ENCODE measurements around the gene MAP7. TPM values are rescaled to one million over a fixed set of nuclear protein-coding genes. Genes with fewer than 3 reads are reported as not detected.

MAP7 gene
- total RNA-seq, 4 donors from 2014 or later, result 18.3 to 33.0 (median 28.2) TPM

DNA sequence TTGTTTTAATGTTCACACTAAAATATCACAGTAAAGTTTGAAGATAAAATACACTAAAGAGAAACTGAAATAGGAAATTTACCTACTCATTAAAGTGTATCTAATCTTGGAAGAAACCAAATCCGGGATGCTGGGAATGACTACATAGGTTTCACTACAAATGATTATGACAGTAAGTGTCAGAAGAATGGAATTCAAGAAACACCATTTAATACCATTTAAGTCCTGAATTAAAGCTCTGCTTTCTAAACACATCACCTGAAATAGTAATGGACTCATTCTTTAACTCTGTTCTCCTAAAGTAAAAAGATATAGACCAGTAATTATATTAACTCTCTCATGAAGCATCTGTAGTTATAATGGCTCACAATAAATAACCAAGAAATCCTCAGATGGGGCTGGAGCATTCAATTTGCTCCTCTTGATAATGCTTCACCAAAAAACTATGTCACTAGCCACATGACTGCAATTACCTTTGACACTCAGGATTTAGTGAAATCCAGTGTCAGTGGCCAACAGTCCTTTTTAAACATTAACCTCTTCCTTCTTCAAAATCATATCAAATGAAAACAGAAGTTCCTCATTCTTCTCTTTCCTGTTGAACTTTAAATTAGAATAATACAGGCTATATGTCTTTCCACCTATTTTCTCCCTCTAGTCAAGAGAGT lies 41.4 kb downstream of the MAP7 start:
- Histone ChIP-seq H3K9me3 (no peaks in the 10 kb centered on the region), H3K27me3 (no peaks in the 10 kb centered on the region), H3K27ac (no peak overlapping the region), H3K36me3 (no peaks in the 10 kb centered on the region), H3K4me3 (no peak overlapping the region), H3K4me1 (peaks cover 0 to 31% (median 5%) of the 10 kb centered on the region in 3 donors)
- 47 to 86% methylated on average over 1 of the region's 1 CpG for WGBS, 2 donors
- no peak for TF ChIP-seq POLR2A (IDR thresholded peaks at IDR 0.05)
- TF ChIP-seq, protein P1, sequence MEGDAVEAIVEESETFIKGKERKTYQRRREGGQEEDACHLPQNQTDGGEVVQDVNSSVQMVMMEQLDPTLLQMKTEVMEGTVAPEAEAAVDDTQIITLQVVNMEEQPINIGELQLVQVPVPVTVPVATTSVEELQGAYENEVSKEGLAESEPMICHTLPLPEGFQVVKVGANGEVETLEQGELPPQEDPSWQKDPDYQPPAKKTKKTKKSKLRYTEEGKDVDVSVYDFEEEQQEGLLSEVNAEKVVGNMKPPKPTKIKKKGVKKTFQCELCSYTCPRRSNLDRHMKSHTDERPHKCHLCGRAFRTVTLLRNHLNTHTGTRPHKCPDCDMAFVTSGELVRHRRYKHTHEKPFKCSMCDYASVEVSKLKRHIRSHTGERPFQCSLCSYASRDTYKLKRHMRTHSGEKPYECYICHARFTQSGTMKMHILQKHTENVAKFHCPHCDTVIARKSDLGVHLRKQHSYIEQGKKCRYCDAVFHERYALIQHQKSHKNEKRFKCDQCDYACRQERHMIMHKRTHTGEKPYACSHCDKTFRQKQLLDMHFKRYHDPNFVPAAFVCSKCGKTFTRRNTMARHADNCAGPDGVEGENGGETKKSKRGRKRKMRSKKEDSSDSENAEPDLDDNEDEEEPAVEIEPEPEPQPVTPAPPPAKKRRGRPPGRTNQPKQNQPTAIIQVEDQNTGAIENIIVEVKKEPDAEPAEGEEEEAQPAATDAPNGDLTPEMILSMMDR (IDR thresholded peaks at IDR 0.05), result no peak
- no peak for DNase-seq
- intact Hi-C loops (cut with DNase I), result no loop called here

DNA sequence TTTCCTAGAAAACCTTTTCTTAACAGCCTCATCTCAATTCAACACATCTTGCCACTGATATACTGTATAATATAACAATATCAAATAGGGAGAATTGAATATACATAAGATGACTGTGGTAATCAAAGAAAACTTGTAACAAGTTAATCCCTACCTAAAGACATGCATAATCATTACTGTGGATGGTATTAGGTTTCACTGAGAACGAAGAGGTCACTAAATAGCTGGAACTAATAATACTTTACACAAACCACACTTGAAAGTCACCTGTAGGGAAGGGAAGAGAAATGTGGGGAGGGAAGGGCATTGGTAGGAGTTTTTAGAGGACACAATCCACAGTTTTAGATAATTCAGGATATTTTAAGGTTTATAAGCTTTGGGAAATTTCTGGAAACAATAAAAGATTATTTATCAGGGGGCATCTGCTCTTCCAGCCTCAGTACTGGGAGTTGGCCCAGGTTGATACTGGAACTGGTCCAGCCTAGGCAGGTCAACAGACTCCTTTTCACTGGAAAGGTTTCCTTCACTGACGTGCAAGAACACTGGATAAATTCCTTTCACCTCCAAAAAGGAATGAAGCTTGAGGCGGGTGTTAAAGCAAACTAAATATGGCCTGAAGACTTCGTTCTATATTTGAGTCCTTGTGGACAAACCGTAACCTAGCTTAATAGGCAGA lies 44.0 kb downstream of the MAP7 start:
- H3K9me3 ChIP-seq, result no peaks in the 10 kb centered on the region
- intact Hi-C loops (cut with DNase I), result no loop called here
- no peaks in the 10 kb centered on the region for H3K27me3 ChIP-seq
- H3K4me1 ChIP-seq, result peaks cover 0 to 22% (median 0%) of the 10 kb centered on the region in 3 donors
- H3K36me3 ChIP-seq, result no peaks in the 10 kb centered on the region
- TF ChIP-seq, protein P1 (IDR thresholded peaks at IDR 0.05), result no peak
- TF ChIP-seq POLR2A (IDR thresholded peaks at IDR 0.05), result no peak
- DNase-seq, result no peak
- no peak overlapping the region for H3K4me3 ChIP-seq
- H3K27ac ChIP-seq, result no peak overlapping the region
- 66 to 72% methylated on average over 5 of the region's 5 CpGs for WGBS, 2 donors

DNA sequence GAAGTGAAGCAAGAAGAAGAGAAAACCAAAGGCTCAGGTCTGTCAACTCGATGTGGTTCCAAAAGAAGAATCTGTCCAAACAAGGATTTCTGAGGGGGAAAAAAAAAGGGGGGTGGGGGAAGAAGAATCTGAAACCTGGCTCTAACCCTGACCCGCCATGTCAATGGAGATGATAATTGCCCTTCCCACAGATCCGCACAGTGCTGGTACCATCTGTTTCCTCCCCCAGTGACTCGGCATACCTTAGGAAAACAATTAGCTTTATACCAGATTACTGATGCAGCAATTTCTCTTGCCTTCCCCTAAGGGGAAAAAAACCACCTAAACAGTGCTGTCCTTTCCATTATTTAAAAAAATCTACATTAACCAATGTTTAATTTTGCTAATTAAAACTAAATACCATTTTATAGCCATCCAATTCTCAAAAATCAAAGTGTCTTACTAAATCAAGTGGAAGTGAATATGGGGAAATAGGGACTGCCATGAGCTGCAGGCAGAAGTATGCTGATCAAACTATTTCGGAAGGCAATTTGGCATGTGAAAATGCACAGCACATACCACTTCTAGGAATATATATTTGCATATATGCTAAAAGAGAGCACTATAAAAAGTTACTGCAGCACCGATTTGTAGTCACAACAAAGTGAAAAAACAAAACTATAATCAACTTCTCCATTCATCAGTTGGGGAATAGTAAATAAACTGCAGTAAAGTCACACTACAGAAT lies 46.8 kb downstream of the MAP7 start:
- intact Hi-C loops (cut with DNase I), result no loop called here
- Histone ChIP-seq H3K36me3 (no peaks in the 10 kb centered on the region), H3K4me3 (no peak overlapping the region), H3K27me3 (no peaks in the 10 kb centered on the region), H3K4me1 (peaks cover 0 to 4% (median 0%) of the 10 kb centered on the region in 3 donors), H3K27ac (no peak overlapping the region), H3K9me3 (no peaks in the 10 kb centered on the region)
- 59 to 70% methylated on average over 6 of the region's 6 CpGs for WGBS, 2 donors
- DNase-seq, result no peak
- TF ChIP-seq POLR2A (IDR thresholded peaks at IDR 0.05), result no peak
- TF ChIP-seq, protein P1 (IDR thresholded peaks at IDR 0.05), result no peak

DNA sequence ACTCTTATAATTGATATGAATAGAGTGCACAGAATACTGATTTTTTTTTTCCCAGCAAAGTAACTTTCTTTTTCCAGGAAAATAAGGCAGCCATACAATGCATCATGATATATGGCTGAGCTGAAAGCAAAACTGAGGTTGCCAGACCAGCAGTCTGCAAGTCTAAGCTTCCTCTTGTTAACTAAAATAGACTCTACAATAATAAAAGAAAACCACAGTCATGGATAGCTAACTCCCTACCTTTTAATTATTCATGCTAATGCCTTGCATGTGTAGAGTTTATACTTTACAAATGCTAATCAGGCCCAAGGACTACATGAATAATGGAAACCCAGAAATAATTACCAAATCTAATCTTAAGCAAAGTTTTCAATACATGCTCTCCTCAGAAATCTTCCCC lies 47.4 kb downstream of the MAP7 start:
- TF ChIP-seq, protein P1 (IDR thresholded peaks at IDR 0.05), result no peak
- TF ChIP-seq POLR2A (IDR thresholded peaks at IDR 0.05), result no peak
- no peaks in the 10 kb centered on the region for H3K36me3 ChIP-seq

DNA sequence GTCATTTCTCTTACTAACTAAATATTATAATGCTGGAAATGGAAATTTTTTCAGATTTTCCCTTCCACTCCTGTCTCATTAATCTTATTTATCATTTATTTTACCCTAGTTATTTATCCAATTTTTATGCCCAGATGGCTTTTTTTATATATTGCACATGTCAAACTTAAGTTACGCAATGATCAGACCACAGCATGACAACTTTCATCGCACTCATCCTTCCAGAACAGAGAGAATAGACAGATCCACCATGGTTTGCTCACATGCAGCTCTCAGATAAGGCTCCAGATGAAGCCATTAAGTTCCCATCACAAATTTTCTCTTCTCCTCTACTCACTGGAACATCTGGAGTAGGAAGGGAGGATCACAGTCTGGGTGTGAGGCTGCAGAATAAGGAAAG lies 48.7 kb downstream of the MAP7 start:
- no peak overlapping the region for H3K4me3 ChIP-seq
- H3K27me3 ChIP-seq, result no peaks in the 10 kb centered on the region
- H3K9me3 ChIP-seq, result no peaks in the 10 kb centered on the region
- DNase-seq, result no peak
- no peak overlapping the region for H3K27ac ChIP-seq
- intact Hi-C loops (cut with DNase I), result no loop called here
- H3K36me3 ChIP-seq, result no peaks in the 10 kb centered on the region
- no peak for TF ChIP-seq POLR2A (IDR thresholded peaks at IDR 0.05)
- TF ChIP-seq, protein P1 (IDR thresholded peaks at IDR 0.05), result no peak
- H3K4me1 ChIP-seq, result peaks cover 0 to 4% (median 0%) of the 10 kb centered on the region in 3 donors
- WGBS, 2 donors, result 81 to 88% methylated on average over 2 of the region's 2 CpGs

More for the DNA sequence above, 47.4 kb downstream of the MAP7 start:
- H3K9me3 ChIP-seq, result no peaks in the 10 kb centered on the region
- peaks cover 0 to 4% (median 0%) of the 10 kb centered on the region in 3 donors for H3K4me1 ChIP-seq
- no peak for DNase-seq
- intact Hi-C loops (cut with DNase I), result no loop called here
- no peak overlapping the region for H3K27ac ChIP-seq
- no peaks in the 10 kb centered on the region for H3K27me3 ChIP-seq
- H3K4me3 ChIP-seq, result no peak overlapping the region

Data from esophagus squamous epithelium (tissue), 5 donors.